Endothelial cell of umbilical vein (primary cell): ENCODE results near the gene FMNL2. TPM values are rescaled to one million over a fixed set of nuclear protein-coding genes. Genes with fewer than 3 reads are reported as not detected.

Source experiments
- BruUV-seq: library from RNA; stranded (reverse); fragments of 400-500 nt; replicated peaks from 2 replicates; lab custom pipeline; 2021; lab: Mats Ljungman, UMichigan
- CTCF ChIA-PET: fragments of 300-600, 350-600 bp; sonication (Branson Sonifier 250); formaldehyde crosslinking; loops from one replicate; lab custom pipeline; 2021; ENCODE audit warnings: antibody characterized with exemption, inconsistent platforms; lab: Charles Lee
- POLR2A ChIA-PET: fragments of 300-600, 350-600 bp; sonication (Branson Sonifier 250); formaldehyde crosslinking; loops from one replicate; lab custom pipeline; 2021; ENCODE audit warnings: antibody characterized with exemption, inconsistent platforms; lab: Charles Lee
- DNase-seq: peaks from one replicate; pipeline ENCODE4 v3.0.0-alpha.2; 2011; ENCODE audit warnings: low read depth, low spot score
- FAIRE-seq: peaks from 2 replicates; lab custom pipeline; 2011; peaks lifted over from hg19 to GRCh38; lab: Jason Lieb, UNC
- H2AFZ ChIP-seq: 2 replicates; pipeline ENCODE4 v1.6.0; 2012; ENCODE audit warnings: low read depth, low read length, control low read depth, inconsistent platforms
- H3K27ac ChIP-seq: 2 replicates; pipeline ENCODE4 v1.5.1; 2011; ENCODE audit warnings: low read depth, mild to moderate bottlenecking, control low read depth, low read length, moderate library complexity; ENCODE audit not compliant: insufficient read depth
- H3K27me3 ChIP-seq, 2 experiments: 2 replicates each; pipeline versions ENCODE4 v1.6.0 to v1.6.1; 2011; ENCODE audit warnings: low read length in 2 of 2, mixed read lengths in 1 of 2; ENCODE audit not compliant: control insufficient read depth in 2 of 2, insufficient read depth in 2 of 2
- H3K36me3 ChIP-seq, 2 experiments: 2 replicates in 1 of 2; 3 replicates in 1 of 2; pipeline ENCODE4 v1.5.1; 2011; ENCODE audit warnings: low read length in 2 of 2, mild to moderate bottlenecking in 1 of 2, moderate library complexity in 1 of 2; ENCODE audit not compliant: control insufficient read depth in 2 of 2, insufficient read depth in 2 of 2; ENCODE audit errors: extremely low read depth in 1 of 2
- H3K4me1 ChIP-seq: 3 replicates; pipeline ENCODE4 v1.5.1; 2011; ENCODE audit warnings: mild to moderate bottlenecking, low read length; ENCODE audit not compliant: control insufficient read depth, insufficient read depth; ENCODE audit errors: extremely low read depth
- H3K4me2 ChIP-seq: 2 replicates; pipeline ENCODE4 v1.6.1; 2011; ENCODE audit warnings: low read length, control low read depth, mixed read lengths; ENCODE audit not compliant: insufficient read depth
- H3K4me3 ChIP-seq, 3 experiments: fragments of 200-600 bp in 1 of 3; sonication (generic), shearing (Covaris generic) in 1 of 3; replicated peaks in 1 of 3; 2 replicates each; pipeline ENCODE4 v1.5.1; 2011 to 2016; ENCODE audit warnings: control low read depth in 3 of 3, low read length in 3 of 3, mild to moderate bottlenecking in 2 of 3, inconsistent platforms in 1 of 3, low read depth in 1 of 3, moderate library complexity in 1 of 3; ENCODE audit not compliant: insufficient read depth in 1 of 3
- H3K79me2 ChIP-seq: 2 replicates; pipeline ENCODE4 v1.6.0; 2012; ENCODE audit warnings: low read length, inconsistent platforms; ENCODE audit not compliant: control insufficient read depth, insufficient read depth
- H3K9ac ChIP-seq: replicated peaks from 2 replicates; pipeline ENCODE3; 2011; ENCODE audit warnings: low read length, control low read depth; ENCODE audit not compliant: insufficient read depth; ENCODE audit errors: extremely low read depth
- H3K9me1 ChIP-seq: replicated peaks from 3 replicates; pipeline ENCODE4 v1.6.0; 2011; ENCODE audit warnings: mild to moderate bottlenecking, low read length; ENCODE audit not compliant: control insufficient read depth, insufficient read depth; ENCODE audit errors: extremely low read depth
- H3K9me3 ChIP-seq: replicated peaks from 2 replicates; pipeline ENCODE4 v1.5.1; 2012; ENCODE audit warnings: low read length, inconsistent platforms; ENCODE audit not compliant: control insufficient read depth, insufficient read depth
- H4K20me1 ChIP-seq: replicated peaks from 2 replicates; pipeline ENCODE3; 2011; ENCODE audit warnings: mild to moderate bottlenecking, low read length; ENCODE audit not compliant: control insufficient read depth, insufficient read depth; ENCODE audit errors: extremely low read depth
- EZH2 ChIP-seq: IDR thresholded peaks from 2 replicates; pipeline ENCODE4 v1.6.1; 2012; ENCODE audit warnings: borderline replicate concordance, low read depth, mild to moderate bottlenecking, moderate library complexity, low read length, inconsistent platforms; ENCODE audit not compliant: severe bottlenecking
- FOS ChIP-seq: IDR thresholded peaks from 2 replicates; pipeline ENCODE4 v1.6.1; 2011; ENCODE audit warnings: mild to moderate bottlenecking, low read length, moderate library complexity, borderline replicate concordance; ENCODE audit not compliant: insufficient read depth
- GATA2 ChIP-seq: IDR thresholded peaks from 2 replicates; pipeline ENCODE4 v1.7.0; 2011; ENCODE audit warnings: low read depth, mild to moderate bottlenecking, moderate library complexity, mixed read lengths, low read length; ENCODE audit not compliant: insufficient read length, insufficient read depth
- JUN ChIP-seq: IDR thresholded peaks from 2 replicates; pipeline ENCODE4 v1.6.1; 2011; ENCODE audit warnings: borderline replicate concordance, low read depth; ENCODE audit not compliant: insufficient read length, insufficient read depth
- MYC ChIP-seq: IDR thresholded peaks from one replicate; pipeline ENCODE4 v1.6.1; 2011; ENCODE audit warnings: mild to moderate bottlenecking, low read depth, low read length
- POLR2A ChIP-seq: IDR thresholded peaks from 2 replicates; pipeline ENCODE4 v1.6.1; 2012; ENCODE audit warnings: low read depth, mild to moderate bottlenecking, control low read depth, low read length
- POLR2AphosphoS5 ChIP-seq: IDR thresholded peaks from 2 replicates; pipeline ENCODE4 v1.6.1; 2012; ENCODE audit warnings: low read depth, mild to moderate bottlenecking, control low read depth, low read length, moderate library complexity; ENCODE audit not compliant: insufficient read depth
- dilution Hi-C: fragments of 300-500 bp; cut with MboI; formaldehyde crosslinking; loops from one replicate; pipeline ENCODE4 v1.15.0; 2019; ENCODE audit warnings: low sequenced_read_pairs; ENCODE audit not compliant: extremely low pct_ligation_motif_present
- intact Hi-C: fragments of 100-400 bp; cut with micrococcal nuclease; formaldehyde crosslinking; loops from one replicate; pipeline ENCODE4 v1.10.0; 2022
- polyA plus RNA-seq, 4 experiments: library from polyadenylated mRNA; depleted of rRNA in 3 of 4; stranded (reverse) in 3 of 4; unstranded in 1 of 4; fragments of >200 nt; gene quantifications; 2 replicates each; pipeline versions ENCODE4 v1.2.1 to v1.2.3, GENCODE V29; 2011 to 2012; ENCODE audit warnings: missing spikeins in 1 of 4
- total RNA-seq: library from RNA; stranded (reverse); gene quantifications from 2 replicates; pipeline ENCODE4 v1.2.3, GENCODE V29; 2021
- TF ChIP-seq, protein P1 (sequence below): IDR thresholded peaks from 2 replicates; pipeline ENCODE4 v1.6.1; 2011; ENCODE audit not compliant: insufficient read depth, insufficient read length
- TF ChIP-seq, protein P2 (sequence below), 2 donors: IDR thresholded peaks; 1 replicate in 1 of 2; 2 replicates in 1 of 2; pipeline ENCODE4 v1.5.1; 2011; ENCODE audit warnings: low read length in 2 of 2, mild to moderate bottlenecking in 2 of 2, moderate library complexity in 2 of 2, control low read depth in 1 of 2, inconsistent platforms in 1 of 2, low read depth in 1 of 2; ENCODE audit not compliant: insufficient read depth in 1 of 2; ENCODE audit errors: extremely low read depth in 1 of 2

Gene FMNL2
- total and polyA plus RNA-seq, 2 donors (not counting 3 experiments of a cell fraction or from before 2014, with no cell fraction given), result 8.3 to 28.0 TPM

DNA sequence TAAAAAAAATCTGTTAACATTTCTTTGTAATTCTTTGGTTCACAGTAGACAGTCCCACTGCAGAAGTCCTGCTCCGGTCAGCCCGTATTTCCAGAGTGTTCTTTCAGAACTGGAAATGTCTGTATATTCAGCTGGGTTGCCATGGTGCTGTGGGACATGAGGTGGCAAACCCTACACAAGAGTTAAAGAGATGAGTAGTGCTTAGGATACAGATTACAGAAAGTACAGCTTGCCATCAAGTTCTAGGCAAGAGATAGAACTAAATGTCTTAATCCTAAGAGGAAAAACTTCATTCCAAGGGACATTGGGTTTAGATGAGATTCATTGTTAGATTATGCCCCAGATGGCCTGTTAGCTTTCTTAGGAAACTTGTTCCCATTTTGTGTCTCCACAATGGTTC, 60.1 kb downstream of the FMNL2 start:
- Histone ChIP-seq H2AFZ (no peak overlapping the region), H3K4me2 (no peak overlapping the region), H3K9ac (no peak overlapping the region), H3K4me1 (no peaks in the 10 kb centered on the region), H3K4me3 (no peak overlapping the region), H3K9me3 (no peaks in the 10 kb centered on the region), H3K27me3 (no peaks in the 10 kb centered on the region), H3K79me2 (peaks cover 12% of the 10 kb centered on the region), H3K36me3 (no peaks in the 10 kb centered on the region), H4K20me1 (no peaks in the 10 kb centered on the region), H3K9me1 (no peaks in the 10 kb centered on the region), H3K27ac (no peak overlapping the region)
- FAIRE-seq (no peak), DNase-seq (no peak)
- TF ChIP-seq, protein P1, sequence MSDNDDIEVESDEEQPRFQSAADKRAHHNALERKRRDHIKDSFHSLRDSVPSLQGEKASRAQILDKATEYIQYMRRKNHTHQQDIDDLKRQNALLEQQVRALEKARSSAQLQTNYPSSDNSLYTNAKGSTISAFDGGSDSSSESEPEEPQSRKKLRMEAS, result no peak
- TF ChIP-seq, protein P2, sequence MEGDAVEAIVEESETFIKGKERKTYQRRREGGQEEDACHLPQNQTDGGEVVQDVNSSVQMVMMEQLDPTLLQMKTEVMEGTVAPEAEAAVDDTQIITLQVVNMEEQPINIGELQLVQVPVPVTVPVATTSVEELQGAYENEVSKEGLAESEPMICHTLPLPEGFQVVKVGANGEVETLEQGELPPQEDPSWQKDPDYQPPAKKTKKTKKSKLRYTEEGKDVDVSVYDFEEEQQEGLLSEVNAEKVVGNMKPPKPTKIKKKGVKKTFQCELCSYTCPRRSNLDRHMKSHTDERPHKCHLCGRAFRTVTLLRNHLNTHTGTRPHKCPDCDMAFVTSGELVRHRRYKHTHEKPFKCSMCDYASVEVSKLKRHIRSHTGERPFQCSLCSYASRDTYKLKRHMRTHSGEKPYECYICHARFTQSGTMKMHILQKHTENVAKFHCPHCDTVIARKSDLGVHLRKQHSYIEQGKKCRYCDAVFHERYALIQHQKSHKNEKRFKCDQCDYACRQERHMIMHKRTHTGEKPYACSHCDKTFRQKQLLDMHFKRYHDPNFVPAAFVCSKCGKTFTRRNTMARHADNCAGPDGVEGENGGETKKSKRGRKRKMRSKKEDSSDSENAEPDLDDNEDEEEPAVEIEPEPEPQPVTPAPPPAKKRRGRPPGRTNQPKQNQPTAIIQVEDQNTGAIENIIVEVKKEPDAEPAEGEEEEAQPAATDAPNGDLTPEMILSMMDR (IDR thresholded peaks at IDR 0.05; ENCODE audit: extremely low read depth in 1 of 2, insufficient read depth in 1 of 2, low read depth in 1 of 2, low read length in 2 of 2), result no peak
- no peak for TF ChIP-seq POLR2A
- no peak for TF ChIP-seq POLR2AphosphoS5
- no peak for TF ChIP-seq FOS
- TF ChIP-seq EZH2, result no peak
- TF ChIP-seq JUN, result no peak
- TF ChIP-seq GATA2, result no peak
- TF ChIP-seq MYC, result no peak
- CTCF ChIA-PET, result interaction anchor here (1.1 to 1.3 kb wide), 2 partner anchors 10 to 140 kb away, joined by 3 to 4 read pairs; no protein-coding TSS in a partner anchor
- no TSS peak for BruUV-seq
- POLR2A ChIA-PET, result interaction anchor here (1.0 kb wide), 1 partner anchor 8 kb away, joined by 3 read pairs; no protein-coding TSS in a partner anchor
- dilution Hi-C loops (no loop called here), intact Hi-C loops (no loop called here)
